C4-2B (cell line): ENCODE data around the gene S1PR2.

ENCODE experiments used
- CTCF ChIP-seq: fragments of 450-650 bp; conservative IDR thresholded peaks from 2 replicates; pipeline ENCODE4 v1.5.1; 2017; ENCODE audit warnings: mild to moderate bottlenecking
- ZFX ChIP-seq: fragments of 450-650 bp; IDR thresholded peaks from 2 replicates; pipeline ENCODE4 v1.6.1; 2017

- TF ChIP-seq CTCF (peak; percentile 89), ZFX (no peak)
Observed at GRCh38 chr19:10259162-10259905, 28.2 kb upstream of the S1PR2 start.
